ENCODE results near the gene CFAP61.

CFAP61 gene

GRCh38 chr20:20211274-20211987 lies 159.1 kb downstream of the CFAP61 start (continued):
- TF ChIP-seq FEZF1 (tag by site-specific recombination; IDR thresholded peaks at IDR 0.05): peak; percentile 100
- TF ChIP-seq, protein P1, sequence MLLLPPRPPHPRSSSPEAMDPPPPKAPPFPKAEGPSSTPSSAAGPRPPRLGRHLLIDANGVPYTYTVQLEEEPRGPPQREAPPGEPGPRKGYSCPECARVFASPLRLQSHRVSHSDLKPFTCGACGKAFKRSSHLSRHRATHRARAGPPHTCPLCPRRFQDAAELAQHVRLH (tag by site-specific recombination; IDR thresholded peaks at IDR 0.05): peak; percentile 89
- no peak for TF ChIP-seq ZNF658 (tag by site-specific recombination; IDR thresholded peaks at IDR 0.05)
- no peak for TF ChIP-seq ZNF514 (tag by site-specific recombination; IDR thresholded peaks at IDR 0.05)
- peak; percentile 81 for TF ChIP-seq GFI1B (tag by site-specific recombination; IDR thresholded peaks at IDR 0.05)
- TF ChIP-seq ZNF473 (tag by site-specific recombination; IDR thresholded peaks at IDR 0.05): no peak
- peak; percentile 70 for TF ChIP-seq ZBTB17 (tag by site-specific recombination; IDR thresholded peaks at IDR 0.05)
- peak; percentile 85 for TF ChIP-seq ZBTB1 (tag by site-specific recombination; IDR thresholded peaks at IDR 0.05)
- TF ChIP-seq ZNF558 (tag by site-specific recombination; IDR thresholded peaks at IDR 0.05): peak; percentile 80
- TF ChIP-seq, protein P2, sequence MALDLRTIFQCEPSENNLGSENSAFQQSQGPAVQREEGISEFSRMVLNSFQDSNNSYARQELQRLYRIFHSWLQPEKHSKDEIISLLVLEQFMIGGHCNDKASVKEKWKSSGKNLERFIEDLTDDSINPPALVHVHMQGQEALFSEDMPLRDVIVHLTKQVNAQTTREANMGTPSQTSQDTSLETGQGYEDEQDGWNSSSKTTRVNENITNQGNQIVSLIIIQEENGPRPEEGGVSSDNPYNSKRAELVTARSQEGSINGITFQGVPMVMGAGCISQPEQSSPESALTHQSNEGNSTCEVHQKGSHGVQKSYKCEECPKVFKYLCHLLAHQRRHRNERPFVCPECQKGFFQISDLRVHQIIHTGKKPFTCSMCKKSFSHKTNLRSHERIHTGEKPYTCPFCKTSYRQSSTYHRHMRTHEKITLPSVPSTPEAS (tag by site-specific recombination; IDR thresholded peaks at IDR 0.05): peak; percentile 59; the same call in 1 of the 2 replicates
- peak; percentile 49; the same call in 1 of the 2 replicates for TF ChIP-seq GLIS1 (tag by site-specific recombination; IDR thresholded peaks at IDR 0.05)
- TF ChIP-seq ZSCAN30 (tag by site-specific recombination; IDR thresholded peaks at IDR 0.05): peak; percentile 86
- TF ChIP-seq KLF10 (tag by site-specific recombination; IDR thresholded peaks at IDR 0.05): peak; percentile 91
- TF ChIP-seq SCRT1 (tag by site-specific recombination; IDR thresholded peaks at IDR 0.05; ENCODE audit: borderline replicate concordance): peak; percentile 59
- TF ChIP-seq ZNF449 (tag by site-specific recombination; IDR thresholded peaks at IDR 0.05): peak; percentile 43; the same call in 1 of the 2 replicates
- TF ChIP-seq ZNF76 (tag by site-specific recombination; IDR thresholded peaks at IDR 0.05; ENCODE audit: borderline replicate concordance, low read depth): peak; percentile 58; the same call in 1 of the 2 replicates
- TF ChIP-seq ZFP69B (tag by site-specific recombination; IDR thresholded peaks at IDR 0.05): peak; percentile 95; the same call in 1 of the 2 replicates
- no peak for TF ChIP-seq RBAK (tag by site-specific recombination; IDR thresholded peaks at IDR 0.05)
- TF ChIP-seq ZNF677 (tag by site-specific recombination; IDR thresholded peaks at IDR 0.05): no peak
- peak; percentile 71; the same call in 1 of the 2 replicates for TF ChIP-seq OVOL3 (tag by site-specific recombination; IDR thresholded peaks at IDR 0.05)
- peak; percentile 92 for TF ChIP-seq ZNF391 (tag by site-specific recombination; IDR thresholded peaks at IDR 0.05; ENCODE audit: borderline replicate concordance, low read depth)
- TF ChIP-seq, protein P3, sequence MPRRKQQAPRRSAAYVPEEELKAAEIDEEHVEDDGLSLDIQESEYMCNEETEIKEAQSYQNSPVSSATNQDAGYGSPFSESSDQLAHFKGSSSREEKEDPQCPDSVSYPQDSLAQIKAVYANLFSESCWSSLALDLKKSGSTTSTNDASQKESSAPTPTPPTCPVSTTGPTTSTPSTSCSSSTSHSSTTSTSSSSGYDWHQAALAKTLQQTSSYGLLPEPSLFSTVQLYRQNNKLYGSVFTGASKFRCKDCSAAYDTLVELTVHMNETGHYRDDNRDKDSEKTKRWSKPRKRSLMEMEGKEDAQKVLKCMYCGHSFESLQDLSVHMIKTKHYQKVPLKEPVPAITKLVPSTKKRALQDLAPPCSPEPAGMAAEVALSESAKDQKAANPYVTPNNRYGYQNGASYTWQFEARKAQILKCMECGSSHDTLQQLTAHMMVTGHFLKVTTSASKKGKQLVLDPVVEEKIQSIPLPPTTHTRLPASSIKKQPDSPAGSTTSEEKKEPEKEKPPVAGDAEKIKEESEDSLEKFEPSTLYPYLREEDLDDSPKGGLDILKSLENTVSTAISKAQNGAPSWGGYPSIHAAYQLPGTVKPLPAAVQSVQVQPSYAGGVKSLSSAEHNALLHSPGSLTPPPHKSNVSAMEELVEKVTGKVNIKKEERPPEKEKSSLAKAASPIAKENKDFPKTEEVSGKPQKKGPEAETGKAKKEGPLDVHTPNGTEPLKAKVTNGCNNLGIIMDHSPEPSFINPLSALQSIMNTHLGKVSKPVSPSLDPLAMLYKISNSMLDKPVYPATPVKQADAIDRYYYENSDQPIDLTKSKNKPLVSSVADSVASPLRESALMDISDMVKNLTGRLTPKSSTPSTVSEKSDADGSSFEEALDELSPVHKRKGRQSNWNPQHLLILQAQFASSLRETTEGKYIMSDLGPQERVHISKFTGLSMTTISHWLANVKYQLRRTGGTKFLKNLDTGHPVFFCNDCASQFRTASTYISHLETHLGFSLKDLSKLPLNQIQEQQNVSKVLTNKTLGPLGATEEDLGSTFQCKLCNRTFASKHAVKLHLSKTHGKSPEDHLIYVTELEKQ (tag by site-specific recombination; IDR thresholded peaks at IDR 0.05; ENCODE audit: borderline replicate concordance): peak; percentile 89
- TF ChIP-seq ATF2 (tag by site-specific recombination; IDR thresholded peaks at IDR 0.05; ENCODE audit: low read depth): peak; percentile 85
- TF ChIP-seq, protein P4, sequence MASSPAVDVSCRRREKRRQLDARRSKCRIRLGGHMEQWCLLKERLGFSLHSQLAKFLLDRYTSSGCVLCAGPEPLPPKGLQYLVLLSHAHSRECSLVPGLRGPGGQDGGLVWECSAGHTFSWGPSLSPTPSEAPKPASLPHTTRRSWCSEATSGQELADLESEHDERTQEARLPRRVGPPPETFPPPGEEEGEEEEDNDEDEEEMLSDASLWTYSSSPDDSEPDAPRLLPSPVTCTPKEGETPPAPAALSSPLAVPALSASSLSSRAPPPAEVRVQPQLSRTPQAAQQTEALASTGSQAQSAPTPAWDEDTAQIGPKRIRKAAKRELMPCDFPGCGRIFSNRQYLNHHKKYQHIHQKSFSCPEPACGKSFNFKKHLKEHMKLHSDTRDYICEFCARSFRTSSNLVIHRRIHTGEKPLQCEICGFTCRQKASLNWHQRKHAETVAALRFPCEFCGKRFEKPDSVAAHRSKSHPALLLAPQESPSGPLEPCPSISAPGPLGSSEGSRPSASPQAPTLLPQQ (tag by site-specific recombination; IDR thresholded peaks at IDR 0.05): peak; percentile 97
- TF ChIP-seq ZXDB (tag by site-specific recombination; IDR thresholded peaks at IDR 0.05): peak; percentile 83
- TF ChIP-seq PATZ1 (tag by site-specific recombination; IDR thresholded peaks at IDR 0.05): peak; percentile 53; the same call in 1 of the 2 replicates
- peak; percentile 46; the same call in 1 of the 2 replicates for TF ChIP-seq ZNF223 (tag by site-specific recombination; IDR thresholded peaks at IDR 0.05)
- TF ChIP-seq ZSCAN16 (tag by site-specific recombination; IDR thresholded peaks at IDR 0.05): no peak
